ENCODE results near the gene CIP2A. TPM values are rescaled to one million over a fixed set of nuclear protein-coding genes. Genes with fewer than 3 reads are reported as not detected.

CIP2A gene
- total RNA-seq, 1 donor from 2014 or later: 66.5 TPM

DNA sequence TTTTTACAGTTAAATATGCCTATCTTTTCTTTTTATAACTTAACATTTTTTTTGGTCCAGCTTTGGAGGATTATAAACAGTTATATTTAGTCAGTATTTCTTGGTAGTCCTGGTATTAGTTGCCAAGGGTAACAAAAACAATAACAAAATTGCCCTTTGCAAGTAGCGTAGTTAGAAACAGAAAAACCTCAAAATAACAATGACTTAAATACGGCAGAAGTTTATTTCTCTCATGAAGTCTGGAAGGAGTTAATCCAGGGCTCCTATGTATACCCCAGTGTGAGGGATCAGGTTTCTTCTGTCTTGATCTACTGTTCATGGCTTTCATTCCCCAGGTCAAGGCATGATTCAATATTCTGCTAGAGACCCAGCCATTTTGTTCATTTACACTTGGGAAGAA is 64.7 kb downstream of the CIP2A start:
- Mint-ChIP-seq H3K4me3 (no peak overlapping the region), H3K9me3 (peaks cover 2% of the 10 kb centered on the region), H3K27ac (no peak overlapping the region), H3K27me3 (ENCODE audit: insufficient read depth, low read depth) (peaks cover 4% of the 10 kb centered on the region), H3K4me1 (peaks cover 17% of the 10 kb centered on the region), H3K36me3 (no peaks in the 10 kb centered on the region)
- Histone ChIP-seq H3K4me2 (peak overlapping the region; percentile 8), H3K9me3 (ENCODE audit: low read depth) (no peaks in the 10 kb centered on the region), H2AFZ (replicated peaks) (no peak overlapping the region), H3K4me1 (peaks cover 30% of the 10 kb centered on the region), H3K36me3 (no peaks in the 10 kb centered on the region), H4K20me1 (ENCODE audit: low read depth) (no peaks in the 10 kb centered on the region), H3F3A (ENCODE audit: low read depth) (peaks cover 5% of the 10 kb centered on the region), H3K79me2 (ENCODE audit: low read depth) (no peaks in the 10 kb centered on the region), H3K27me3 (no peaks in the 10 kb centered on the region), H3K4me3 (no peak overlapping the region), H3K27ac (no peak overlapping the region), H3K9ac (no peak overlapping the region)
- peak; percentile 17 for DNase-seq (ENCODE audit: low spot score)
- TF ChIP-seq, protein P1, sequence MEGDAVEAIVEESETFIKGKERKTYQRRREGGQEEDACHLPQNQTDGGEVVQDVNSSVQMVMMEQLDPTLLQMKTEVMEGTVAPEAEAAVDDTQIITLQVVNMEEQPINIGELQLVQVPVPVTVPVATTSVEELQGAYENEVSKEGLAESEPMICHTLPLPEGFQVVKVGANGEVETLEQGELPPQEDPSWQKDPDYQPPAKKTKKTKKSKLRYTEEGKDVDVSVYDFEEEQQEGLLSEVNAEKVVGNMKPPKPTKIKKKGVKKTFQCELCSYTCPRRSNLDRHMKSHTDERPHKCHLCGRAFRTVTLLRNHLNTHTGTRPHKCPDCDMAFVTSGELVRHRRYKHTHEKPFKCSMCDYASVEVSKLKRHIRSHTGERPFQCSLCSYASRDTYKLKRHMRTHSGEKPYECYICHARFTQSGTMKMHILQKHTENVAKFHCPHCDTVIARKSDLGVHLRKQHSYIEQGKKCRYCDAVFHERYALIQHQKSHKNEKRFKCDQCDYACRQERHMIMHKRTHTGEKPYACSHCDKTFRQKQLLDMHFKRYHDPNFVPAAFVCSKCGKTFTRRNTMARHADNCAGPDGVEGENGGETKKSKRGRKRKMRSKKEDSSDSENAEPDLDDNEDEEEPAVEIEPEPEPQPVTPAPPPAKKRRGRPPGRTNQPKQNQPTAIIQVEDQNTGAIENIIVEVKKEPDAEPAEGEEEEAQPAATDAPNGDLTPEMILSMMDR (IDR thresholded peaks at IDR 0.05): no peak
- TF ChIP-seq EZH2phosphoT487 (IDR thresholded peaks at IDR 0.05) (no peak), EZH2 (IDR thresholded peaks at IDR 0.05) (no peak)

DNA sequence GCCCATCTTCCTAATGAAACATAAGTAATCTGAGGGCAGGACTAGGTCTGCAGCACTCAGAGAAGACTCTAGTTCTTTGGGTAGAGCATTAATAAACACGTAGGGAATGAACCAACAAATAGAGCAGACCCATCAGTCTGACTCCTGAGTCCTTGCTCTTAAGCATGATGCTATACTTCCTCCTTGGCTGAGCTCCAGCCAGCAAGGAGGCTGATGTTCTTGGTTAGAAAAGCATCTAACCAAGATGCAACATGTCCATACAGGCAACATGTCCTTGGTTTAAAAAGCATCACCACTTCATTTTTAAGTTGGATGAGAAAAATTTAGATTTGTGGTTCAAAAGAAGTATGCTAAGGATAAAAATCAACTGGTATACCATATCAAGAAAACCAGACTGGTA is 70.3 kb downstream of the CIP2A start:
- TF ChIP-seq, protein P1 (IDR thresholded peaks at IDR 0.05): no peak
- TF ChIP-seq EZH2 (IDR thresholded peaks at IDR 0.05) (no peak), EZH2phosphoT487 (IDR thresholded peaks at IDR 0.05) (no peak)
- no peak overlapping the region for H3K4me3 ChIP-seq
- no peak for DNase-seq (ENCODE audit: low spot score)
- no peak overlapping the region for H3K4me2 ChIP-seq
- H4K20me1 ChIP-seq (ENCODE audit: low read depth): peaks cover 5% of the 10 kb centered on the region
- H3K27ac ChIP-seq: no peak overlapping the region
- H3K36me3 ChIP-seq: no peaks in the 10 kb centered on the region
- Mint-ChIP-seq H3K27me3 (ENCODE audit: insufficient read depth, low read depth) (peaks cover 2% of the 10 kb centered on the region), H3K27ac (no peak overlapping the region), H3K4me3 (no peak overlapping the region), H3K4me1 (peaks cover 14% of the 10 kb centered on the region), H3K9me3 (no peaks in the 10 kb centered on the region), H3K36me3 (no peaks in the 10 kb centered on the region)
- no peaks in the 10 kb centered on the region for H3K27me3 ChIP-seq
- peaks cover 22% of the 10 kb centered on the region for H3K4me1 ChIP-seq
- H3K79me2 ChIP-seq (ENCODE audit: low read depth): no peaks in the 10 kb centered on the region
- no peak overlapping the region for H3K9ac ChIP-seq
- H3K9me3 ChIP-seq (ENCODE audit: low read depth): no peaks in the 10 kb centered on the region
- H3F3A ChIP-seq (ENCODE audit: low read depth): peaks cover 14% of the 10 kb centered on the region
- no peak overlapping the region for H2AFZ ChIP-seq (replicated peaks)

DNA sequence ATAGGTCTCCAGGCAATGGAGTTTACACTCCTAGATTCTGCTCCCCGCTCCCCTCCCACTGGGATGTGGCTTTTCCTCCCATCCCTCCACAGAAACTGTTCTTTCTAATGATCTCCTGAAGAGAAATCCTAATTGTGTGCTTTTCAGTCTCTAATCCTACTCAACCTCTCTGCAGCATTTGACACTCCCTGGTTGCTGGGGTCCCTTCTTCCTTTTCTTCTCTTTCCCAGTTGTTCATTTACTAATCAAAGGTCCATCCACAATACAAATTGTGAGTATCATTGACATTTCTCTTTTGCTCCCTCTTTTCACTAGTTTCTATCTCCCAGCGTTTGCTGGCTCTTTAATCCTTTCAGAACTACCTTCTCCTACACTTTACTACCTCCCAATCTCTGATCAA is 72.4 kb downstream of the CIP2A start:
- Histone ChIP-seq H3K4me3 (no peak overlapping the region), H3F3A (ENCODE audit: low read depth) (peaks cover 14% of the 10 kb centered on the region), H2AFZ (replicated peaks) (no peak overlapping the region), H3K79me2 (ENCODE audit: low read depth) (no peaks in the 10 kb centered on the region), H3K4me1 (peaks cover 22% of the 10 kb centered on the region), H3K9ac (no peak overlapping the region), H3K4me2 (peak overlapping the region; percentile 62), H3K36me3 (no peaks in the 10 kb centered on the region), H3K9me3 (ENCODE audit: low read depth) (no peaks in the 10 kb centered on the region), H3K27me3 (no peaks in the 10 kb centered on the region), H3K27ac (peak overlapping the region; percentile 17), H4K20me1 (ENCODE audit: low read depth) (peaks cover 5% of the 10 kb centered on the region)
- no peak overlapping the region for H3K27ac Mint-ChIP-seq
- H3K9me3 Mint-ChIP-seq: no peaks in the 10 kb centered on the region
- TF ChIP-seq EZH2phosphoT487 (IDR thresholded peaks at IDR 0.05) (peak; percentile 68), EZH2 (IDR thresholded peaks at IDR 0.05) (no peak)
- TF ChIP-seq, protein P1 (IDR thresholded peaks at IDR 0.05): no peak
- peaks cover 2% of the 10 kb centered on the region for H3K27me3 Mint-ChIP-seq (ENCODE audit: insufficient read depth, low read depth)
- peaks cover 2% of the 10 kb centered on the region for H3K36me3 Mint-ChIP-seq
- no peak overlapping the region for H3K4me3 Mint-ChIP-seq
- DNase-seq (ENCODE audit: low spot score): peak; percentile 68
- H3K4me1 Mint-ChIP-seq: peaks cover 14% of the 10 kb centered on the region
